T follicular helper cell (primary cell): ENCODE measurements around the gene BTBD9.

Source experiments
- DNase-seq: peaks from one replicate; pipeline ENCODE4 v3.0.0-alpha.2; 2020; ENCODE audit warnings: low read depth

Gene BTBD9

GRCh38 chr6:38160831-38161230, 478.9 kb downstream of the BTBD9 start:
- DNase-seq: no peak

DNA sequence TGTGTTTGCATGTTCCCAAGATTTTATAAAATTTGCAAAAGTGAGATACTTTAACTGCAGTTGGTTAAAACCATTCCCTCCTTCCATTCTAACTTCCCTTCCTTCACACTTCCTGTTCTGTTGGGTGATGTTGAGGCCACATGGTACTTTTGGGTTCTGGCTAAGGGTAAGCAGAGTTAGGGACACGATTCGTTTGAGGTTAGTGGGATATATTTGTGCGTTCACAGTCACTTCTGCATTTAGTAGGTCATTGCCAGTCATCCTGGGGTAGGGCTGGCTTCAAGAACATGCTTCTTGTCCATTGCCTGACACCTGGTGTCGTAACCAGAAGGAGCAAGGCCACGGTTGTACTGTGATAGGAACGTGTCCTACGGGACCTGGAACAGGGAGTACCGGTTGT, 480.1 kb downstream of the BTBD9 start:
- no peak for DNase-seq

GRCh38 chr6:38158762-38159350, 480.9 kb downstream of the BTBD9 start:
- no peak for DNase-seq

GRCh38 chr6:38157905-38158304, 481.8 kb downstream of the BTBD9 start:
- no peak for DNase-seq

- no peak for DNase-seq
Observed at GRCh38 chr6:38156818-38157565, 482.7 kb downstream of the BTBD9 start.

DNA sequence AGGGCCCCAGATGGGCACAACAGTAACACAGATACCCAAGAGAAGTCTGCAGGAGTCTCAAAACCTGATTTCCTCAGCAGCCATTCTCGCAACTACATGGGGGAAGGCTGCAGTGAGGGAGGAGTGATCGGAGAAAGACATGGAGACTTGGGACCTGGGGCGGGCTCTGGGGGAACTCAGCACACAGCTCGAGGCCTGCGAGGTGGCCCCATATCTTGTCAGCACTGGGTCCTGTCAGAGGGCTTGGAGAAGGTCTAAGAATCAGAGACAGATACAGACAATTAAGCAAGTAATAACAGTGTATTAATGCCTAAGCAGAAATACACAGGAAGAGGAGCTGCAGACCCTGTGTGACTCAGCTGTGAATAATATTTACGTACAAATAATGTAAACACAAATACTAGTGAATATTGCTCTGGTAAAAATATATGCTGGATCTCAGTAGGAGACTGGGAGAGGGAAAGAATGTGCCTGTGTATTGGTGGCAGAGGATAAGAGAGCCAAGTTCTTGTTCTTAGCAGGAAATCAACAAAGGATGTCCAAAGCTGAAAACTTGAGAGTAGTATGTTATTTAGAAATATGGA, 484.0 kb downstream of the BTBD9 start:
- DNase-seq: no peak

- no peak for DNase-seq
Observed at GRCh38 chr6:38155144-38155543, 484.6 kb downstream of the BTBD9 start.

DNA sequence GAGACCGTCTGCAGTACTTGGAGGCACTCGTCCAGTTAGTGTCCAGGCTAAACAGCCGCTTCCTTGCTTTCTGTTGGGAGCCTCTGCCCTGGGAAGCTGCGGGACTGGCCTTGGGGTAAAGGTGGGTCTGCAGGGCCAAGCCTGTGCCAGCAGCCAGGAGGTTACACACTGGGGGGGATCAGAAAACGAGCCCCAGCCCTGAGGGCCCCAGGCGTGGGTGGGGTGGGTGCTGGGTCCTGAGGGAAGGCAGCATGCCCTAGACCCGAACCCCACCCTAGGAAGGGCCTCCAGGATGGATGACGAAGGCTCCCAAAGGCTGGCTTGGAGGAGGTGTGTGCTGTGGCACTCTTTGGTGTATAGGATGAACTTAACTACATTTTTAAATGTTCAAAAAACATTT, 485.0 kb downstream of the BTBD9 start:
- DNase-seq: no peak

- DNase-seq: no peak
Observed at GRCh38 chr6:38153798-38154345, 485.9 kb downstream of the BTBD9 start.

DNA sequence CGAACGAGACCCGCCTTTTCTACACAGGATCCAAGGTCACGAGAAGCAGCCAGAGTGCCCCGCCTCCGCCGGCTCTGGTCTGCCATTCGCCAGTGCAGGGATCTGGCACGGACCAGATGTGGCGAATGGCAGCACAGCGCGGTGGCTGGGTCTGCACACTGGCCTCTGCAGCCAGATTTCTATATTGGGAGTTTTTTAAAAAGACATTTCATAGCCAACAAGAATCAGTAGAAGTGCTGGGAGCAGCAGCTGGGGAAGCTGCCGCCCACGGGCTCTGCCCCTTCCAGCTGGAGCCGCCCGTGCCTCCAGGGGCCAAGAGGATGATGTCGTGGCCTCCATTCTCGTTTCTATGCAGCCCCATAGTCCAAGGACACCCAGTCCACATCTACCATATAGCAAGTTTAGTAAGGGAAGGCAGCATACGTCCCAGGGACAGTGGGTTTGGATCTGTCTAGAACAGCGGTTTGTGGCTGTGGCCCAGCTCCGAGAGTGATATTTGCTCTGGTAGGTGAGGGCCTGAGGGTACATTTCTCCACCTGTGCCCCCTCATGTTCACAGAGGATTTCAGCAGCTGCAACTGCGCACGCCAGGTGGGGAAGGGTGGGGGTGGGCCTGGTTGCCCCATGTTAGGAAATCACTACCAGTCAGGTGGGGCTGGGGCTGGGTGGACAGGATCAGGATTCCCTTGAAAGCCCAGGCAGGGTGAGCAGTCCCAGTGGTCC, 486.5 kb downstream of the BTBD9 start:
- no peak for DNase-seq

DNA sequence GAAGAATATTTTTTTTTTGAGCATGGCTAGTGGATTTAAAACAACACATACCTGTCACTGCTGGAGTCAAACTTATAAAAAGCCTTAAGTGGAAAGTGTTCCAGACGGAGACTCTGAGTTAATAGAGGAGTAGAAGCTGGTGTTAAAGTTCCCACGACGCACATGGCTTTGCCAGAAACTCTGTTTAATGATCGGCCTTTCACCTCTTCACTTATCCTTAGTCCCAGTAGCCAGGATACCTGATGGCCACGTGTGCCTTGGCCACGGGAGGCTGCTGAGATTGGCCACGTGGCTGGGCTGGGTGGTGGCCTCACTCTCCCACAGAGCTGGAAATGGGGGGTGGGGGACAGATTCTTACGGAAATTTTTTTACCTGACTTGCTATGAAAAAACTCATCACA, 487.1 kb downstream of the BTBD9 start:
- no peak for DNase-seq

DNA sequence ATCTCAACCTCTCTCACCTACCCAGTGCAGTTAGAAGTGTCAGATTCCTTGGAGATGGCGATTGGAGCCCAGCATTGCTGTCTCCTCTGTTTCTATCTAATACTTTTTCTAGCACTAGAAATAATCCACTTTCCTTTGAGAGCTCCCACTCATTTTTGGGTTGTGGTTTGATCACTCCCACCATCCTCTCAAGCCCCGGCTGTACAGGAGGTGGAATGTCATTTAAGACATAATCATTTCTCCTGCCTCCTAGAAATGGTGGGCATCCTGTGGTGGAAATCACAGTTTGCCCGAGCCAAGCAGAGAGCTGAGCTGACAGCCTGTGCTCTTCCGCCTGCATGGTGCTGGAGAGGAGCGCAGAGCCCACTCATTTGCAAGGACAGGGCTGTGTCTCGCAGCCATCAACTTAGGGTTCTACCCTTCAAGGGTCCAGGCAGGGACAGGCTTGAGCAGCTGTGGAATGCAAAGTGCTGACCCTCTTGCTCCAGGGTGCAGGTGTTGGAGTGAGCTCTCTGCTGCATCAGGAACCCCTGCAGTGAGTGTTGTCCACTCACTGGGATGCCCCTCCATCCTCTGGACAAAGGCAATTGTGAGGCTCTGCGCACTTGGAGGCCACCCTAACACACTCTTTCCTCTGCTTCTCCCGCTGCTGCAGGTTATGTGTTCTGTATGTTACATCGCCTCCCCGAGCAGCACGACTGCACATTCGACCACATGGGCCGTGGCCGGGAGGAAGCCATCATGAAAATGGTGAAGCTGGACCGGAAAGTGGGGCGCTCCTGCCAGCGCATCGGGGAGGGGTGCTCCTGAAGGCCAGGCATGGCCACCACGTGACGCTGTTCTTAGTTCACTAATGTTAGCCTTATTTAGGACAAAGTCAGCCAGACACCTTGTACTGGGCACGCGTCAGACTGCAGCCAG, 487.9 kb downstream of the BTBD9 start:
- DNase-seq: no peak

GRCh38 chr6:38150681-38151296, 488.9 kb downstream of the BTBD9 start:
- no peak for DNase-seq

DNA sequence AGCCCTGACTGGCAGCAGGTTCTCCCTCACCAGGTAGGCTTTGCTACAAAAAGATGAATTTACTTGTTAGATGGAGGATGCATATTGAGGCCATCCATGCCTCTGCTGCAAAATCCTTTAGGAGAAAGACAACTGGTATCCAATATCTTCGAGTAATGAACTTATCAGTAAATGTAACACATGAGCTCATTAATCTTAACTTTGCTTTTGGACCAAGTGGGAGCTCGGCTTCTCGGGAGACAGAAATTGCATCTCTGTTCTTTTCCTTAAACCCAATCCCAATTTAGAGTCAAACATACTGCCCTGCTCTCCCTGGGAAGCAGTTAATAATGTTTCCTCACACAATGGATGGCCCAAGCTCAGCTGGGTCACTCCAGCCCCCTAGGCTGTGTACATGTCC, 489.7 kb downstream of the BTBD9 start:
- no peak for DNase-seq

DNA sequence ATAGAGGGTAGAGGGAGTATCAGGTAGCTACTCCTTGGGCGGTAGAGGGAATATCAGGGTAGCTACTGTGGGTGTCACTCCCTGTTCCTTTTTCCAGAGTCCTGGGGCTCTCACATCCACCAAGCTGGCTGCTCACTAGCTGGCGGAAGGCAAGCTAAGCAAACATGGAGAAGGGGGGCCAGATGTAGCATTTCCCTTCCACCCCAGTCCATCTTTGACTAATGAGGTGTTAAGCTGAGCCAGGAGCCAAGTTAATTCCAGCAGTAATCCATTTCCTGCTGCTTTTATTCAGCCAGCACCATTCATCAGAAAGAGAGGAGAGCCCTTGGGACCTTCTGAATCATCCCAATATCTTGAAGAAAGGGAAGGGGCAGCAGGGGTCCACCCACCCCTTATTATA, 490.2 kb downstream of the BTBD9 start:
- DNase-seq: no peak

- DNase-seq: no peak
Observed at GRCh38 chr6:38148606-38149005, 491.1 kb downstream of the BTBD9 start.

DNA sequence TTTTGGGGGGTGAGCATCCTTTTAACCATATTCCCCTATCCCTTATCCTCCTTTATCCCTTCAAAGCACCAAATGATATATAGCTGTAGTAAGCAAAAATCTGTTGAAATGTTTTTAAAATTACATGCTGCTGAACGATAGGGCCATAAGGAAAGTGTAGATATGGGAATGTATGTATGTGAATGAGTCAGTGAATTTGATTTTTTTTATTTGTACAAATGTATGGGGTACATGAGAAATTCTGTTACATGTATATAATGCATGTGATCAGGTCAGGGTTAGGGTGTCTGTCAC, 493.0 kb downstream of the BTBD9 start:
- no peak for DNase-seq

DNA sequence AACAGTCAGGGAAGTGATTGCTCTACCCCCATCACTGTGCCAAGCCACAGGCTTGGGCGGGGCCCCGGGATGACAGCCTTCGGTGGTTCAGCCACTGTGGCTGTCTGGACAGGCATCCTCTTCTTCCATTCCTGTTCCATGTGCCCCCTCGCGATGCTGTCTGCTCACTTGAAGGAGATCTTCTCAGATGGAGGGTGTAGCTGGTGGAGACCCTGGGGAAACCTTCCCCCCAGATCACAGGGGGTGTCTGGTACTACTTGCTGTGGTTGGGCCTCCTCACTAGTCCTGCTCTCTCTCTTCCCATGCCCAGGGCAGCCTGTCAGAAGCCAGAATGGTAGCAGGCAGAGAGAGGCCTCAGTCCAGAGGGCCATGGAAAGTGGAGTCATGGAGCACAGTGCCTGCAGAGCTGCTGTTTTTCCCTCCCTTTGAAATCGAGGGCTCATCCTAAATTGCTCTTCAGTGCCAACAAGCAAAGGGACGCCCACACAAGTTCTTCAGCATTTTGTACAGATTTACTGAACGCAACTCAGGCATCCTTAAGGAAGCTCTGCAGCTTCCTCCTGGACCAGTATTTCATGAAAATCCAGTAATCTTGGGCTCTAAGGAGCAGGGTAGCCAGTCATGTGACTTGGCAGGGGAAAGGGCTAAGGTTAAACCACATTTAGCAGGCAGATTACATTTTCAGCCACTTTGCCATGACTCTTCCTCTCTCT, 493.6 kb downstream of the BTBD9 start:
- no peak for DNase-seq

- no peak for DNase-seq
Observed at GRCh38 chr6:38144365-38144945, 495.3 kb downstream of the BTBD9 start.
